LNCAP (cell line): ENCODE measurements around the gene GORAB.

Experiments used
- CTCF ChIP-seq: fragments of 450-650 bp; IDR thresholded peaks from 2 replicates; pipeline ENCODE4 v1.5.1; 2017; ENCODE audit warnings: mild to moderate bottlenecking

GORAB gene

GRCh38 chr1:170580636-170581440 is 48.9 kb downstream of the GORAB start:
- TF ChIP-seq CTCF: no peak

- no peak for TF ChIP-seq CTCF
Observed at GRCh38 chr1:170583186-170583585, 51.2 kb downstream of the GORAB start.

- no peak for TF ChIP-seq CTCF
Observed at GRCh38 chr1:170586321-170587252, 54.6 kb downstream of the GORAB start.

- TF ChIP-seq CTCF: no peak
Observed at GRCh38 chr1:170587253-170587593, 55.3 kb downstream of the GORAB start.

- no peak for TF ChIP-seq CTCF
Observed at GRCh38 chr1:170590921-170591705, 59.1 kb downstream of the GORAB start.

GRCh38 chr1:170592591-170593111 is 60.7 kb downstream of the GORAB start:
- no peak for TF ChIP-seq CTCF
